Peyer's patch (tissue), 4 donors: ENCODE measurements around the gene RHD. TPM values are rescaled to one million over a fixed set of nuclear protein-coding genes. Genes with fewer than 3 reads are reported as not detected.
"Not testable (repeated sequence)": the region's sequence is repeated elsewhere in the genome, so short reads cannot be mapped to it uniquely, and the experiment has no call there.

ENCODE experiments used
- DNase-seq, 3 donors: peaks; one replicate each; pipeline ENCODE4 v3.0.0-alpha.2; 2017 to 2019
- H3K27ac ChIP-seq, 4 donors: fragments of 200-600 bp; sonication (generic); one replicate each; pipeline ENCODE4 v1.5.1; 2016 to 2019
- H3K27me3 ChIP-seq, 2 donors: fragments of 200-600 bp; sonication (generic); one replicate each; pipeline ENCODE4 v1.5.1; 2019
- H3K36me3 ChIP-seq, 3 donors: fragments of 200-600 bp; sonication (generic); one replicate each; pipeline ENCODE4 v1.5.1; 2016 to 2019
- H3K4me1 ChIP-seq, 4 donors: fragments of 200-600 bp; sonication (generic); one replicate each; pipeline ENCODE4 v1.5.1; 2016 to 2019
- H3K4me3 ChIP-seq, 4 donors: fragments of 200-600 bp; sonication (generic); 1 replicate in 3 of 4; 2 replicates in 1 of 4; pipeline ENCODE4 v1.5.1; 2016 to 2019; ENCODE audit warnings: mild to moderate bottlenecking in 1 of 4
- H3K9me3 ChIP-seq, 4 donors: fragments of 200-600 bp; sonication (generic); one replicate each; pipeline ENCODE4 v1.5.1; 2016 to 2019; ENCODE audit warnings: mild to moderate bottlenecking in 1 of 4
- total RNA-seq, 4 donors: library from RNA; depleted of rRNA; stranded (reverse); fragments of >200 nt; gene quantifications; one replicate each; pipeline ENCODE4 v1.1.0, GENCODE V29; 2016

RHD gene
- total RNA-seq, 4 donors from 2014 or later = not detected

GRCh38 chr1:25309085-25309484, 36.8 kb downstream of the RHD start:
- DNase-seq, H3K27ac ChIP-seq, H3K36me3 ChIP-seq, H3K4me3 ChIP-seq, H3K9me3 ChIP-seq, H3K27me3 ChIP-seq, H3K4me1 ChIP-seq: not testable (repeated sequence)

GRCh38 chr1:25309486-25309885, 37.2 kb downstream of the RHD start:
- not testable (repeated sequence) for H3K36me3 ChIP-seq, H3K27me3 ChIP-seq, H3K4me3 ChIP-seq, H3K27ac ChIP-seq, H3K4me1 ChIP-seq, H3K9me3 ChIP-seq, DNase-seq

GRCh38 chr1:25312806-25313470, 40.6 kb downstream of the RHD start:
- H3K27me3 ChIP-seq, H3K36me3 ChIP-seq, DNase-seq, H3K27ac ChIP-seq, H3K4me3 ChIP-seq, H3K4me1 ChIP-seq, H3K9me3 ChIP-seq: not testable (repeated sequence)

GRCh38 chr1:25320314-25320938, 48.1 kb downstream of the RHD start:
- H3K27me3 ChIP-seq, DNase-seq, H3K9me3 ChIP-seq, H3K4me1 ChIP-seq, H3K36me3 ChIP-seq, H3K27ac ChIP-seq, H3K4me3 ChIP-seq: not testable (repeated sequence)

GRCh38 chr1:25322127-25322526, 49.8 kb downstream of the RHD start:
- not testable (repeated sequence) for H3K9me3 ChIP-seq, DNase-seq, H3K36me3 ChIP-seq, H3K4me1 ChIP-seq, H3K27ac ChIP-seq, H3K27me3 ChIP-seq, H3K4me3 ChIP-seq

- not testable (repeated sequence) for H3K4me1 ChIP-seq, H3K36me3 ChIP-seq, H3K27ac ChIP-seq, H3K4me3 ChIP-seq, H3K27me3 ChIP-seq, DNase-seq, H3K9me3 ChIP-seq
Observed at GRCh38 chr1:25324407-25324806, 52.1 kb downstream of the RHD start.

- H3K4me1 ChIP-seq, DNase-seq, H3K4me3 ChIP-seq, H3K27me3 ChIP-seq, H3K36me3 ChIP-seq, H3K9me3 ChIP-seq, H3K27ac ChIP-seq: not testable (repeated sequence)
Observed at GRCh38 chr1:25327864-25328790, 55.8 kb downstream of the RHD start.

GRCh38 chr1:25328791-25329185, 56.5 kb downstream of the RHD start:
- H3K9me3 ChIP-seq, H3K36me3 ChIP-seq, H3K27me3 ChIP-seq, H3K4me3 ChIP-seq, DNase-seq, H3K27ac ChIP-seq, H3K4me1 ChIP-seq: not testable (repeated sequence)

- not testable (repeated sequence) for H3K4me3 ChIP-seq, DNase-seq, H3K36me3 ChIP-seq, H3K4me1 ChIP-seq, H3K27me3 ChIP-seq, H3K9me3 ChIP-seq
- H3K27ac ChIP-seq = peak overlapping the region in 1 of 4 donors; percentile 31
Observed at GRCh38 chr1:25329336-25329735, 57.0 kb downstream of the RHD start.

GRCh38 chr1:25329950-25330349, 57.6 kb downstream of the RHD start:
- not testable (repeated sequence) for H3K4me1 ChIP-seq, H3K36me3 ChIP-seq, H3K27ac ChIP-seq, H3K27me3 ChIP-seq, H3K9me3 ChIP-seq, DNase-seq, H3K4me3 ChIP-seq

- DNase-seq = peak in 2 of 3 donors; percentile 32 to 64
- H3K36me3 ChIP-seq, H3K9me3 ChIP-seq, H3K27me3 ChIP-seq: not testable (repeated sequence)
- peak overlapping the region; percentile 47 to 94 (median 56) for H3K4me3 ChIP-seq
- H3K27ac ChIP-seq = peak overlapping the region in 2 of 4 donors; percentile 46 to 69
- H3K4me1 ChIP-seq = peaks cover 0 to 19% (median 8%) of the 10 kb centered on the region in 4 donors
Observed at GRCh38 chr1:25336922-25337354, 64.6 kb downstream of the RHD start.

- DNase-seq = peak in 2 of 3 donors; percentile 48 to 51
- Histone ChIP-seq H3K27ac (peak overlapping the region; percentile 90 to 97 (median 95)), H3K4me3 (peak overlapping the region; percentile 53 to 94 (median 84)), H3K4me1 (peaks cover 0 to 19% (median 8%) of the 10 kb centered on the region in 4 donors)
- not testable (repeated sequence) for H3K36me3 ChIP-seq, H3K27me3 ChIP-seq, H3K9me3 ChIP-seq
Observed at GRCh38 chr1:25337483-25338187, 65.3 kb downstream of the RHD start.
